GM12878 (cell line): Measurements from ENCODE around the gene KIAA1328. TPM values are rescaled to one million over a fixed set of nuclear protein-coding genes. Genes with fewer than 3 reads are reported as not detected.

Experiments
- ATAC-seq: fragments of 200-7000 bp; cut with Tn5 transposase; 3 replicates; pipeline ENCODE4 v1.9.1; 2020; ENCODE audit warnings: mild to moderate bottlenecking, moderate library complexity
- BruUV-seq: library from RNA; stranded (reverse); fragments of 400-500 nt; replicated peaks from 2 replicates; lab custom pipeline; 2021; lab: Mats Ljungman, UMichigan
- CTCF ChIA-PET: fragments of 300-600 bp; sonication (Branson Sonifier 250); formaldehyde crosslinking; extraction: SDS; loops from one replicate; lab custom pipeline; 2021; ENCODE audit warnings: inconsistent platforms; lab: Yijun Ruan, JAX
- POLR2A ChIA-PET: fragments of 350-600 bp; formaldehyde crosslinking; extraction: SDS; loops from one replicate; lab custom pipeline; 2021; ENCODE audit warnings: inconsistent platforms; lab: Charles Lee
- RAD21 ChIA-PET: fragments of 300-600 bp; sonication (Branson Sonifier 250); formaldehyde crosslinking; loops from one replicate; lab custom pipeline; 2023; ENCODE audit warnings: antibody characterized with exemption; ENCODE audit not compliant: unreplicated experiment; lab: Charles Lee
- SMC1A ChIA-PET: fragments of 300-600 bp; sonication (Branson Sonifier 250); formaldehyde crosslinking; loops from one replicate; lab custom pipeline; 2023; ENCODE audit not compliant: unreplicated experiment, uncharacterized antibody; lab: Charles Lee
- DNase-seq: peaks from one replicate; pipeline ENCODE4 v3.0.0-alpha.2; 2011; ENCODE audit warnings: low read depth, low spot score
- FAIRE-seq: peaks from 3 replicates; lab custom pipeline; 2011; peaks lifted over from hg19 to GRCh38; lab: Jason Lieb, UNC
- H2AFZ ChIP-seq: 2 replicates; pipeline ENCODE4 v1.6.0; 2011; ENCODE audit warnings: low read depth, low read length, control low read depth; ENCODE audit not compliant: control insufficient read depth
- H3K27ac ChIP-seq: 2 replicates; pipeline ENCODE4 v1.5.1; 2011; ENCODE audit warnings: control low read depth; ENCODE audit not compliant: control insufficient read depth, insufficient read depth
- H3K27me3 ChIP-seq, 2 experiments: replicated peaks in 1 of 2; 2 replicates each; pipeline versions ENCODE4 v1.6.0 to v1.6.1; 2011; ENCODE audit warnings: low read length in 1 of 2; ENCODE audit not compliant: control insufficient read depth in 2 of 2, insufficient read depth in 2 of 2
- H3K36me3 ChIP-seq, 2 experiments: 2 replicates each; pipeline ENCODE4 v1.5.1; 2011; ENCODE audit warnings: low read length in 1 of 2; ENCODE audit not compliant: control insufficient read depth in 2 of 2, insufficient read depth in 2 of 2
- H3K4me1 ChIP-seq: 2 replicates; pipeline ENCODE4 v1.6.1; 2011; ENCODE audit warnings: mild to moderate bottlenecking, low read length, moderate library complexity, mixed read lengths; ENCODE audit not compliant: control insufficient read depth, insufficient read depth
- H3K4me2 ChIP-seq: 2 replicates; pipeline ENCODE4 v1.6.0; 2011; ENCODE audit warnings: control low read depth; ENCODE audit not compliant: control insufficient read depth, insufficient read depth
- H3K4me3 ChIP-seq: fragments of 200-600 bp; sonication (generic); 2 replicates; pipeline ENCODE4 v1.5.1; 2016
- H3K79me2 ChIP-seq: 2 replicates; pipeline ENCODE4 v1.6.0; 2011; ENCODE audit warnings: low read length; ENCODE audit not compliant: control insufficient read depth, insufficient read depth
- H3K9ac ChIP-seq: 2 replicates; pipeline ENCODE4 v1.8.0; 2011; ENCODE audit warnings: low read length, control low read depth, mixed read lengths; ENCODE audit not compliant: control insufficient read depth, insufficient read depth
- H3K9me3 ChIP-seq: replicated peaks from 3 replicates; pipeline ENCODE4 v1.5.1; 2011; ENCODE audit warnings: mild to moderate bottlenecking, low read length; ENCODE audit not compliant: control insufficient read depth, insufficient read depth
- H4K20me1 ChIP-seq: 2 replicates; pipeline ENCODE4 v1.6.0; 2011; ENCODE audit not compliant: control insufficient read depth, insufficient read depth
- GATAD2B ChIP-seq: fragments of 450-650 bp; conservative IDR thresholded peaks from 2 replicates; pipeline ENCODE4 v1.6.1; 2017; ENCODE audit warnings: low read depth, mild to moderate bottlenecking, moderate library complexity
- HDAC2 ChIP-seq: fragments of 200-600 bp; sonication (generic); IDR thresholded peaks from 2 replicates; pipeline ENCODE4 v1.6.1; 2017
- IKZF2 ChIP-seq, 2 experiments: fragments of 450-650 bp; IDR thresholded peaks; 2 replicates each; pipeline ENCODE4 v1.6.1; 2017; ENCODE audit warnings: mild to moderate bottlenecking in 2 of 2, moderate library complexity in 2 of 2
- MXI1 ChIP-seq: fragments of 150-350 bp; IDR thresholded peaks from 2 replicates; pipeline ENCODE4 v1.6.1; 2011; ENCODE audit warnings: low read depth, mild to moderate bottlenecking, inconsistent platforms, low read length, improper control_type of control experiment
- RCOR1 ChIP-seq: conservative IDR thresholded peaks from 2 replicates; pipeline ENCODE4 v1.6.1; 2012; ENCODE audit warnings: low read depth, low read length, improper control_type of control experiment
- SP1 ChIP-seq: IDR thresholded peaks from one replicate; pipeline ENCODE4 v1.6.1; 2011; ENCODE audit warnings: low read depth, low read length
- SUPT20H ChIP-seq: IDR thresholded peaks from 2 replicates; pipeline ENCODE4 v1.6.1; 2011; ENCODE audit warnings: low read depth, mild to moderate bottlenecking, low read length, moderate library complexity, borderline replicate concordance; ENCODE audit not compliant: control insufficient read depth
- SUZ12 ChIP-seq: fragments of 200-600 bp; sonication (generic); IDR thresholded peaks from one replicate; pipeline ENCODE4 v1.6.1; 2018; ENCODE audit warnings: antibody characterized with exemption, mild to moderate bottlenecking; ENCODE audit not compliant: unreplicated experiment
- TCF3 ChIP-seq: IDR thresholded peaks from 2 replicates; pipeline ENCODE4 v1.6.1; 2012; ENCODE audit warnings: low read depth, mild to moderate bottlenecking, low read length, borderline replicate concordance; ENCODE audit not compliant: insufficient read depth
- ZBED1 ChIP-seq: IDR thresholded peaks from 2 replicates; pipeline ENCODE4 v1.6.1; 2016; ENCODE audit warnings: borderline replicate concordance
- WGBS: methylation state at CpG from one replicate; pipeline ENCODE4 v1.1.6; 2016; ENCODE audit warnings: low lambda C conversion rate; ENCODE audit not compliant: insufficient replicate concordance, insufficient coverage; ENCODE audit errors: missing lambda C conversion rate; 5-methylcytosine and 5-hydroxymethylcytosine counted together
- in situ Hi-C: fragments of 300-500 bp; cut with MboI; formaldehyde crosslinking; loops from 9 replicates; pipeline ENCODE4 v1.14.3; 2018; ENCODE audit warnings: mixed read lengths
- intact Hi-C: fragments of 100-400 bp; cut with micrococcal nuclease; formaldehyde crosslinking; loops from one replicate; pipeline ENCODE4 v1.14.2; 2022; ENCODE audit not compliant: unreplicated experiment
- polyA plus RNA-seq, 11 experiments: library from polyadenylated mRNA; depleted of rRNA in 4 of 11; unstranded in 6 of 11; stranded (reverse) in 5 of 11; fragments of >200 nt; fragmentation: Nextera tagmentation in 4 of 11; fragmentation: Illumina TruSeq in 1 of 11; extraction: Ambion mirVana in 4 of 11; extraction: Trizol in 1 of 11; gene quantifications; 1 replicate in 1 of 11; 2 replicates in 10 of 11; pipeline versions ENCODE4 v1.2.1 to v1.2.3, GENCODE V29; 2011 to 2016; ENCODE audit warnings: inconsistent platforms in 2 of 11, missing spikeins in 2 of 11, low read depth in 1 of 11
- total RNA-seq, 4 experiments: library from RNA; depleted of rRNA in 3 of 4; stranded (reverse); fragments of >200 nt in 3 of 4; fragmentation: Illumina TruSeq in 1 of 4; extraction: Trizol in 1 of 4; gene quantifications; 2 replicates each; pipeline versions ENCODE4 v1.2.1 to v1.2.3, GENCODE V29; 2013 to 2021
- TF ChIP-seq, protein P1 (sequence below): IDR thresholded peaks from 2 replicates; pipeline ENCODE4 v1.6.1; 2012; ENCODE audit warnings: improper control_type of control experiment, low read depth, low read length; ENCODE audit not compliant: insufficient replicate concordance

Gene KIAA1328
- total and polyA plus RNA-seq, 10 of the 15 experiments (the other 5 are each of a cell fraction or from before 2014, with no cell fraction given): 3.1 to 7.1 (median 4.6) TPM

DNA sequence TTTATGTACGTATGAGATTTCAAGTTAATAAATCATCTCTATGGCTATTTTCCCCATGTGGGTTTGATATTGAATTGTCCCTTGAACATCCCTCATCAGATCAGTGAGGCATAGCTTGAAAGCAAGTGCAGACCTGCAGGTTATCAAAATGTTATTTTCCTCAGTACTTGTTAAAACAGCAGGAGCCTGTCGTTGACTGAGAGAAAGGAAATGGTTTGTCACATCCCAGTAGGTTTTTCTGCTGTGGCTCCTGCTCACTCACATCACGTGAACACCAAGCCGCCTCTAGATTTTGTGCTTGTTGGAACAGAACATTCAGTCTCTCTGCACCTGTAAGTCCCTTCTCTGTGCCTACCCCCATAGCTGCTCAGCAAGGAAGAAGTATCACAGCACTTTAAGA, 396.4 kb downstream of the KIAA1328 start:
- Histone ChIP-seq H3K27ac (no peak overlapping the region), H3K4me3 (no peak overlapping the region), H3K9me3 (no peaks in the 10 kb centered on the region), H3K36me3 (no peaks in the 10 kb centered on the region), H3K27me3 (no peaks in the 10 kb centered on the region), H4K20me1 (no peaks in the 10 kb centered on the region), H3K9ac (no peak overlapping the region), H3K4me1 (no peaks in the 10 kb centered on the region), H3K4me2 (no peak overlapping the region), H2AFZ (no peak overlapping the region), H3K79me2 (no peaks in the 10 kb centered on the region)
- no TSS peak for BruUV-seq
- FAIRE-seq (no peak), DNase-seq (peak; percentile 7), ATAC-seq (no peak)
- intact Hi-C loops (no loop called here), in situ Hi-C loops (no loop called here)
- WGBS: 4% methylated on average over 4 of the region's 4 CpGs
- TF ChIP-seq HDAC2: no peak
- TF ChIP-seq TCF3: no peak
- no peak for TF ChIP-seq MXI1
- no peak for TF ChIP-seq GATAD2B
- no peak for TF ChIP-seq ZBED1
- no peak for TF ChIP-seq SUZ12
- no peak for TF ChIP-seq IKZF2 (IDR thresholded peaks at IDR 0.05)
- ChIA-PET CTCF (no interaction called here), RAD21 (no interaction called here), SMC1A (no interaction called here), POLR2A (no interaction called here)

DNA sequence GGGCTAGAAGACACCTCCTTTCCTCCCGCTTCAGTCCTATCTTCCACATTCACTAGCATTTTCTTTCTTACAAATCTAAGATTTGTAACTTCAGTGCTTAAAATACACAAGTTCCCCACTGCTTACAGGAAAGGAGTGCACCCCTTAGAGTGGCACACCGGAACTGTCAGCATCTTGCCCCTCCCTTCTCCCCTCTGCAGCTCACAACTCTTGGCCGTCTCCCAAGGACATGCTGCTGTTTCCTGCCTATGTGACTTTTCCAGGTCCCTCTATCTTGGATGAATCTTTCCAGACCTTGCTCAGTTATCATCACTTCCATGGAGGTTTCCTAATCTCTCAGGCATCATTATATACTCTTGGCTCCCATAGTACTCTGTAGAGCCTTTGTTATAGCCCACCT, 401.8 kb downstream of the KIAA1328 start:
- intact Hi-C loops: no loop called here
- no peak for DNase-seq
- ChIA-PET RAD21 (no interaction called here), CTCF (no interaction called here), SMC1A (no interaction called here), POLR2A (no interaction called here)
- TF ChIP-seq, protein P1, sequence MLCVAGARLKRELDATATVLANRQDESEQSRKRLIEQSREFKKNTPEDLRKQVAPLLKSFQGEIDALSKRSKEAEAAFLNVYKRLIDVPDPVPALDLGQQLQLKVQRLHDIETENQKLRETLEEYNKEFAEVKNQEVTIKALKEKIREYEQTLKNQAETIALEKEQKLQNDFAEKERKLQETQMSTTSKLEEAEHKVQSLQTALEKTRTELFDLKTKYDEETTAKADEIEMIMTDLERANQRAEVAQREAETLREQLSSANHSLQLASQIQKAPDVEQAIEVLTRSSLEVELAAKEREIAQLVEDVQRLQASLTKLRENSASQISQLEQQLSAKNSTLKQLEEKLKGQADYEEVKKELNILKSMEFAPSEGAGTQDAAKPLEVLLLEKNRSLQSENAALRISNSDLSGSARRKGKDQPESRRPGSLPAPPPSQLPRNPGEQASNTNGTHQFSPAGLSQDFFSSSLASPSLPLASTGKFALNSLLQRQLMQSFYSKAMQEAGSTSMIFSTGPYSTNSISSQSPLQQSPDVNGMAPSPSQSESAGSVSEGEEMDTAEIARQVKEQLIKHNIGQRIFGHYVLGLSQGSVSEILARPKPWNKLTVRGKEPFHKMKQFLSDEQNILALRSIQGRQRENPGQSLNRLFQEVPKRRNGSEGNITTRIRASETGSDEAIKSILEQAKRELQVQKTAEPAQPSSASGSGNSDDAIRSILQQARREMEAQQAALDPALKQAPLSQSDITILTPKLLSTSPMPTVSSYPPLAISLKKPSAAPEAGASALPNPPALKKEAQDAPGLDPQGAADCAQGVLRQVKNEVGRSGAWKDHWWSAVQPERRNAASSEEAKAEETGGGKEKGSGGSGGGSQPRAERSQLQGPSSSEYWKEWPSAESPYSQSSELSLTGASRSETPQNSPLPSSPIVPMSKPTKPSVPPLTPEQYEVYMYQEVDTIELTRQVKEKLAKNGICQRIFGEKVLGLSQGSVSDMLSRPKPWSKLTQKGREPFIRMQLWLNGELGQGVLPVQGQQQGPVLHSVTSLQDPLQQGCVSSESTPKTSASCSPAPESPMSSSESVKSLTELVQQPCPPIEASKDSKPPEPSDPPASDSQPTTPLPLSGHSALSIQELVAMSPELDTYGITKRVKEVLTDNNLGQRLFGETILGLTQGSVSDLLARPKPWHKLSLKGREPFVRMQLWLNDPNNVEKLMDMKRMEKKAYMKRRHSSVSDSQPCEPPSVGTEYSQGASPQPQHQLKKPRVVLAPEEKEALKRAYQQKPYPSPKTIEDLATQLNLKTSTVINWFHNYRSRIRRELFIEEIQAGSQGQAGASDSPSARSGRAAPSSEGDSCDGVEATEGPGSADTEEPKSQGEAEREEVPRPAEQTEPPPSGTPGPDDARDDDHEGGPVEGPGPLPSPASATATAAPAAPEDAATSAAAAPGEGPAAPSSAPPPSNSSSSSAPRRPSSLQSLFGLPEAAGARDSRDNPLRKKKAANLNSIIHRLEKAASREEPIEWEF: no peak
- TF ChIP-seq RCOR1 (no peak), SUPT20H (no peak), SP1 (no peak)
- H3K9me3 ChIP-seq: no peaks in the 10 kb centered on the region
- no peak overlapping the region for H2AFZ ChIP-seq
- 31% methylated on average over 3 of the region's 3 CpGs for WGBS
- BruUV-seq: no TSS peak
- no peak for FAIRE-seq
- no peak overlapping the region for H3K27ac ChIP-seq
- H3K27me3 ChIP-seq: no peaks in the 10 kb centered on the region
- no peaks in the 10 kb centered on the region for H3K36me3 ChIP-seq
- no peak overlapping the region for H3K4me3 ChIP-seq
- H4K20me1 ChIP-seq: no peaks in the 10 kb centered on the region
- H3K4me1 ChIP-seq: no peaks in the 10 kb centered on the region
- H3K9ac ChIP-seq: no peak overlapping the region
- ATAC-seq: no peak
- in situ Hi-C loops: no loop called here
- no peak overlapping the region for H3K4me2 ChIP-seq
- no peaks in the 10 kb centered on the region for H3K79me2 ChIP-seq
